GM15510 (cell line): ENCODE data around the gene GABRR3.

Experiments
- POLR2A ChIP-seq: IDR thresholded peaks from 3 replicates; pipeline ENCODE4 v1.6.1; 2011; ENCODE audit warnings: borderline replicate concordance; ENCODE audit not compliant: insufficient read length; ENCODE audit errors: extremely low read depth

Gene GABRR3

GRCh38 chr3:98035208-98035607 lies at the start of gene GABRR3:
TSS of gene GABRR3 (minus strand) at chr3:98035315. CDS start at chr3:98034987, 328 bp downstream.
- TF ChIP-seq POLR2A: no peak

- TF ChIP-seq POLR2A: no peak
Observed at GRCh38 chr3:98073486-98073885, 38.4 kb upstream of the GABRR3 start.

DNA sequence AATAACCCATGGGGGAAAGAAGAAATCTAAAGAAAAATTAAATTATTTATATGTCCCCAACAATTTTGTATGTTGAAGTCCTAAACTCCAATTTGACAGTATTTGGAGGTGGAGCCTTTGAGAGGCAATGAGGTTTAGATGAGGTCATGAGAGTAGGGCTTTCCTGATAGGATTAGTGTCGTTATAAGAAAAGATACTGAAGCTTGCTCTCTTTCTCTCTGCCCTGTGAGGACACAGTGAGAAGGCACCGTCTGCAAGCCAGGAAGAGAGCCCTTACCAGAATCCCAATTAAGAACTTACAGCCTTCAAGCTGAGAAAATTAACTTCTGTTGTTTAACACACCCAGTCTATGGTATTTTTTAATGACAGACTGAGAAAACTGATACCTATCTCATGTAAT lies 35.7 kb upstream of the GABRR3 start:
- no peak for TF ChIP-seq POLR2A

- TF ChIP-seq POLR2A: no peak
Observed at GRCh38 chr3:98068824-98069223, 33.7 kb upstream of the GABRR3 start.

DNA sequence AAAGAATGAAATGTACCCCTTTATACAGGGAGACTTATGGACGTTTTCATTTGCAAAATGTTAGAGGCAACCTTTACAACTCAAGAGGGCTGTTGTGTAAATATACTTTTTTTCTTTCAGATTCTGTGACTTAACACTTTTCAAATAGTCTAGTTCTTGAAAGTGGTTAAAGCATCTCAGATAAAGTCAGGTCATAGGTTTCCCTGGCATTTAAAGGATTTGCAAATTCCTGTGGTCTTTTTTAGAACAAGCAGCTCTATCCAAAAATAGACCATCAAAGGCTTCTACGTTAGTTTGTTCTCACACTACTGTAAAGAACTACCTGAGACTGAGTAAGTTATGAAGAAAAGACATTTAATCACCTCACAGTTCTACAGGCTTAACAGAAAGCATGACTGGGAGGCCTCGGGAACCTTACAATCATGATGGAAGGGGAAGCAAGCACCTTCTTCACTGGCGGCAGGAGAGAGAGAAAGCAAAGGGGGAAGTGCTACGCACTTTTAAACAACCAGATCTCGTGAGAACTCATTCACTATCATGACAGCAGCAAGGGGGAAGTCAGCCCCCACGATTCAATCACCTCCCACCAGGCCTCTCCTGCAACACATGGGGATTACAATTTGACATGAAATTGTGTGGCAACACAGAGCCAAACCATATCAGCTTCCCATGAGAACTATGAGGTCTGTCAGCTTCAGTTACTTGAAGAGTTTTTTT lies 23.3 kb upstream of the GABRR3 start:
- TF ChIP-seq POLR2A: no peak

DNA sequence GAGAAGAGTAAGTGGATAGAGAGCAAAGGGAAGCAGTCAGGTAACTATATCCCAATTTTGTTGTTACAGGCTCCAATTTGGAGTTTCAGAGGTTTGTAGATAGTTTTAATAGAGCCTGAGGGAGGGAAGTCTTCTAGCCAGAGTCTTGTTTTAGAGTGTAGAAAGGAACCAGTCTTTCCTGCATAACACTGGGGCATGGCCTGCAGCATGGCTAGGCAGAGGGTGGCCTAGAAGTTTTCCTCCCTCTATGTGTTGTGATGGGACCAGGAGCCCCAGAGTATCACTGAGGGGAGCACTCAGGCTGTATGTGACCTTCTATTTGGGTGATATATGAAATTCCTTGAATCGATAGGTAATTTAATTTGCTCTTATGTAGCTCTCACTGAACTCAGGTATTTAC lies 22.5 kb upstream of the GABRR3 start:
- no peak for TF ChIP-seq POLR2A

DNA sequence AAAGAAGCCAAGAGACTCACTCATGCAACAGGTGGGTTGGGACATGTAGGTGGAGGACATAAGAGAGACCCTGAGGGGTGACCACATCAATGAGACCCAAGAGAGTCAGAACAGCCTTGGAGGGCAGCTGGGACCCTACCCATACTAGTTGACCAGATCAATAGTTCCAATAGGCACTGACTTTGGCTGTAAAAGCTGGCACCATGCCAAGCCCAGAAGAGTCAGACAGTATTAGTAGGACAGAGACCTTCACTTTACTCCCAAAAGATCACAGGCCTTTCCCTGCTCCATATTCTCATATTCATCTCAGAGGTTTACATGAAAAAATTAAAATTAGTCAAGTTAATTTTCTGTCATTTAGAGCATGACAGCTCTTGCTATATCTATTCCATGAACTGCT lies 20.9 kb upstream of the GABRR3 start:
- TF ChIP-seq POLR2A: no peak

- no peak for TF ChIP-seq POLR2A
Observed at GRCh38 chr3:98049271-98049670, 14.2 kb upstream of the GABRR3 start.

- no peak for TF ChIP-seq POLR2A
Observed at GRCh38 chr3:98048586-98048985, 13.5 kb upstream of the GABRR3 start.

DNA sequence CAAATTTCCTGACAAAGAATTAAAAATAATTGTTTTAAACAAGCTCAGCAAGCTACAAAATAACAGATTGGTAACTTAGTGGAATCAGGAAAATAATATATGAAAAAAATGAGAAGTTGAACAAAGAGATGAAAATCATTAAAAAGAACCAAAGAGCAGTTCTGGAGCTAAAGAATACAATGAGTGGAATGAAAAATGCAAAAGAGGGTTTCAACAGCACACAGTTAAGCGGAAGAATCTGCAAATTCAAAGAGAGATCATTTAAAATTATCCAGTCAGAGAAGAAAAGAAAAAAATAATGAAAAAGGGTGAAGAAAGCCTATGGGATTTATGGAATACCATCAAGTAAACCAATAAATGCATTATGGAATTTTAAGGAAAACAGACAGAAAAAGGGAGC lies 6.2 kb upstream of the GABRR3 start:
- no peak for TF ChIP-seq POLR2A

DNA sequence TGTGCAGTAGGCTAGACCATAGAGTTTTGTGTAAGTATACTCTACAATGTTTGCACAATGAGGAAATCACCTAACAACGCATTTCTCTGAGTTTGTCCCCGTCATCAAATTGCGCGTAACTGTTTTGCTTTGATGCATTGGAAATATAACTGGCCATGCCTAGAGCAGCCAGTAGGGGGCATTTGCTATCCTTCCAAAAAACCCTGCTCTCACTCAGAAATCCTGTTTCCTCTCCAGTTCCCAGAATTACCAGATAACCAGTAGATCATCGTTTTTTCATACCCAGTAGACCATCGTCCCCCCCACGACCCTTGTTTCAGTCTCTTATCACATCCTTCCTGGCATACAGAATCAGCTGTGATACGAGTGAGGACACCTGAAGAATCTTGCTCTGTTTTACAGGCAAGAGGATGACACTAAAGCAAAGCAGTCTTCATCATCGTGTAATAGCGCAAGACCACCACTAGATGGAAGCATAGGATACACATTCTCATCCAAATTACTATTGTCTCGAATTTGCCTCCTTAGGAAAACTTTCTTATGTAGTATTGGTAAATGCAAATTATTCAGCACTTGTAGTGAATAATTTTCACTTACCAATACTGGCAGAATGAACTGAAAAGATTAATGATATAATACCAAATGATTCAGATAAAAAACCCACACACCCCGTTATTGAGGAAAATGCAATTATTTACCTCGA lies 4.4 kb upstream of the GABRR3 start:
- no peak for TF ChIP-seq POLR2A

- no peak for TF ChIP-seq POLR2A
Observed at GRCh38 chr3:98038876-98039275, 3.8 kb upstream of the GABRR3 start.

- TF ChIP-seq POLR2A: no peak
Observed at GRCh38 chr3:98038286-98038685, 3.2 kb upstream of the GABRR3 start.

GRCh38 chr3:98034486-98034885 lies 629 bp downstream of the GABRR3 start:
- no peak for TF ChIP-seq POLR2A

GRCh38 chr3:98034036-98034435 lies 1.1 kb downstream of the GABRR3 start:
- TF ChIP-seq POLR2A: no peak

DNA sequence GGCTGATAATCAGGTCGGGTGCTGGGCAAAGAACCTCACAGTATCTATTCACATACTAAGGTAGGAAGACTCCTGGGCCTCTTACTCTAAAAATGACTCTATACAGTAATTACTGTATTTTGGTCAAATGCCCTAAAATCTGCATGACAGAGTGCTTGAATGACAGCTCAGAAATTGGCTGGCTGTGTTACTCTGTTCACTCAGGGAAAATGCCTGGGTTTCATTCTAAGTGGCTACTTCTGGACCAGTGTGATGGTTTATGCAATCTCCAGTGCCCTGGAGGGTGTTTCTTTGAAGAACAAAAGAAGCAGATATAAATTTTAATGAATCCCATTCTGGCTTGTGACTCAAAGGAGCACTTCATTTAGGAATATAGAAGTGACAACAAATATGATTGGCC lies 2.2 kb downstream of the GABRR3 start:
- TF ChIP-seq POLR2A: no peak
